ENCODE results near the gene ZC3H13.

GRCh38 chr13:46088821-46089562 is 36.4 kb upstream of the ZC3H13 start:
- no peak for TF ChIP-seq CTCF (IDR thresholded peaks at IDR 0.05)
- TF ChIP-seq POLR2A (IDR thresholded peaks at IDR 0.05): no peak
- TF ChIP-seq POLR2AphosphoS5 (IDR thresholded peaks at IDR 0.05; ENCODE audit: insufficient read depth in 1 of 2, low read depth in 1 of 2): no peak

Data from vagina (tissue), 2 donors.